BJ (cell line): Measurements from ENCODE around the gene ARHGAP4. TPM values are rescaled to one million over a fixed set of nuclear protein-coding genes. Genes with fewer than 3 reads are reported as not detected.
A peak's percentile ranks its signal among the peaks of the same experiment; 100 is the strongest.

Source experiments
- CTCF ChIA-PET: fragments of 350-600 bp; formaldehyde crosslinking; extraction: SDS; loops from one replicate; lab custom pipeline; 2021; ENCODE audit warnings: antibody characterized with exemption, inconsistent platforms; lab: Yijun Ruan, JAX
- POLR2A ChIA-PET: fragments of 300-600 bp; sonication (Branson Sonifier 250); formaldehyde crosslinking; extraction: SDS; loops from one replicate; lab custom pipeline; 2021; ENCODE audit warnings: antibody characterized with exemption; lab: Charles Lee
- DNase-seq: peaks from one replicate; pipeline ENCODE4 v3.0.0-alpha.2; 2011; ENCODE audit warnings: low read depth
- H3K27me3 ChIP-seq: 2 replicates; pipeline ENCODE4 v1.6.0; 2011; ENCODE audit warnings: low read length; ENCODE audit not compliant: control insufficient read depth, insufficient read depth
- H3K36me3 ChIP-seq: 2 replicates; pipeline ENCODE4 v1.5.1; 2011; ENCODE audit warnings: low read length; ENCODE audit not compliant: control insufficient read depth, insufficient read depth
- H3K4me3 ChIP-seq: 2 replicates; pipeline ENCODE4 v1.5.1; 2011; ENCODE audit warnings: low read depth, mild to moderate bottlenecking, control low read depth, low read length
- polyA plus RNA-seq: library from polyadenylated mRNA; depleted of rRNA; stranded (reverse); fragments of >200 nt; gene quantifications from 2 replicates; pipeline ENCODE4 v1.2.3, GENCODE V29; 2011
- TF ChIP-seq, protein P1 (sequence below): IDR thresholded peaks from 2 replicates; pipeline ENCODE4 v1.5.1; 2011; ENCODE audit warnings: low read depth, mild to moderate bottlenecking, control low read depth, inconsistent platforms, low read length, moderate library complexity; ENCODE audit not compliant: insufficient read depth

ARHGAP4 gene
- polyA plus RNA-seq, 1 experiment: 0.82 TPM

DNA sequence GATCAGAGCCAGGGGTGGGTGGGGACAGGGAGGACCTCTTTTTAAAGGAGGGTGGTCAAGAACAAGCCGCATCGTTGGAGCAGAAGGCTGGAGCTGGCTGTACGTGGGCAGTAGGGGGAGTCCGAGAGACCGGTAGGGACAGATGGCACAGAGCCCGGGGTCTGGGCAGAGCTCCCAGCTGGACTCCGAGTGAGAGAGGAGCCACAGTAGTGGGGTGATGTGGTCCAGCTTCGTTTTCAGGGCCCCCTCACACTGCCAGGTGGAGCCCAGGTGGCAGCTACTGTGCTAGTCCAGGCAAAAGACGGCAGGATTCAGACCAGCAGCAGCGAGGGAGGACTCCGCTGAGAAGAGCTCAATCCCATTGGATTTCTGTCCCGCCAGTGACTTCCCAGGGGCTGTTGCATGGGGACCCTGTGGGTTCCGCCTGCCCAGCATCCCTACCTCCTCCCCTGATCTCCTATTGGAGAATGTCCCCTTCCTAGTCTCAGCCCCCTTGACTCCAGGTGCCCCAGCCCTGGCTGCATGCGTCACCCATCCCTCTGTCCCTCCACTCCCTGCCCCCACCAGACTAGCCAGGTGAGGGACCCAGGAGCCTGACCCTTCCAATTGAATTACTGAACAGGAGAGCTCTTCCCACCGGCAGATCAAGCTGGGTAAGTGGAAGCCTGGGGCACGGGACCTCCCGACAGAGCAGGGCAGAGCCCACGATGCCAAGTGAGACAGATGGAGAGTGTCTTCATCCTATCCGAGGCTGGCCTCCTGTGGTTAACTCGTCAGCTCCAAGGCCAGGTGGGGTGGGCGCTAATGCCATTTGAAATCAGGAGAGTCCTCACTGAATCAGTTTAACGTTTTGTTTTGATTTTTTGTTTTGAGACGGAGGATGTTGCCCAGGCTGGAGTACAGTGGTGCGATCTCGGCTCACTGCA lies 2.9 kb downstream of the ARHGAP4 start:
- no peak overlapping the region for H3K4me3 ChIP-seq
- H3K36me3 ChIP-seq: no peaks in the 10 kb centered on the region
- CTCF ChIA-PET: interaction anchor here (1.0 to 3.2 kb wide), 9 partner anchors 12 to 159 kb away, joined by 3 to 26 read pairs (median 6); partner anchors contain the start of gene PLXNB3
- DNase-seq: no peak
- POLR2A ChIA-PET: no interaction called here
- no peaks in the 10 kb centered on the region for H3K27me3 ChIP-seq
- TF ChIP-seq, protein P1, sequence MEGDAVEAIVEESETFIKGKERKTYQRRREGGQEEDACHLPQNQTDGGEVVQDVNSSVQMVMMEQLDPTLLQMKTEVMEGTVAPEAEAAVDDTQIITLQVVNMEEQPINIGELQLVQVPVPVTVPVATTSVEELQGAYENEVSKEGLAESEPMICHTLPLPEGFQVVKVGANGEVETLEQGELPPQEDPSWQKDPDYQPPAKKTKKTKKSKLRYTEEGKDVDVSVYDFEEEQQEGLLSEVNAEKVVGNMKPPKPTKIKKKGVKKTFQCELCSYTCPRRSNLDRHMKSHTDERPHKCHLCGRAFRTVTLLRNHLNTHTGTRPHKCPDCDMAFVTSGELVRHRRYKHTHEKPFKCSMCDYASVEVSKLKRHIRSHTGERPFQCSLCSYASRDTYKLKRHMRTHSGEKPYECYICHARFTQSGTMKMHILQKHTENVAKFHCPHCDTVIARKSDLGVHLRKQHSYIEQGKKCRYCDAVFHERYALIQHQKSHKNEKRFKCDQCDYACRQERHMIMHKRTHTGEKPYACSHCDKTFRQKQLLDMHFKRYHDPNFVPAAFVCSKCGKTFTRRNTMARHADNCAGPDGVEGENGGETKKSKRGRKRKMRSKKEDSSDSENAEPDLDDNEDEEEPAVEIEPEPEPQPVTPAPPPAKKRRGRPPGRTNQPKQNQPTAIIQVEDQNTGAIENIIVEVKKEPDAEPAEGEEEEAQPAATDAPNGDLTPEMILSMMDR: peak; percentile 73

DNA sequence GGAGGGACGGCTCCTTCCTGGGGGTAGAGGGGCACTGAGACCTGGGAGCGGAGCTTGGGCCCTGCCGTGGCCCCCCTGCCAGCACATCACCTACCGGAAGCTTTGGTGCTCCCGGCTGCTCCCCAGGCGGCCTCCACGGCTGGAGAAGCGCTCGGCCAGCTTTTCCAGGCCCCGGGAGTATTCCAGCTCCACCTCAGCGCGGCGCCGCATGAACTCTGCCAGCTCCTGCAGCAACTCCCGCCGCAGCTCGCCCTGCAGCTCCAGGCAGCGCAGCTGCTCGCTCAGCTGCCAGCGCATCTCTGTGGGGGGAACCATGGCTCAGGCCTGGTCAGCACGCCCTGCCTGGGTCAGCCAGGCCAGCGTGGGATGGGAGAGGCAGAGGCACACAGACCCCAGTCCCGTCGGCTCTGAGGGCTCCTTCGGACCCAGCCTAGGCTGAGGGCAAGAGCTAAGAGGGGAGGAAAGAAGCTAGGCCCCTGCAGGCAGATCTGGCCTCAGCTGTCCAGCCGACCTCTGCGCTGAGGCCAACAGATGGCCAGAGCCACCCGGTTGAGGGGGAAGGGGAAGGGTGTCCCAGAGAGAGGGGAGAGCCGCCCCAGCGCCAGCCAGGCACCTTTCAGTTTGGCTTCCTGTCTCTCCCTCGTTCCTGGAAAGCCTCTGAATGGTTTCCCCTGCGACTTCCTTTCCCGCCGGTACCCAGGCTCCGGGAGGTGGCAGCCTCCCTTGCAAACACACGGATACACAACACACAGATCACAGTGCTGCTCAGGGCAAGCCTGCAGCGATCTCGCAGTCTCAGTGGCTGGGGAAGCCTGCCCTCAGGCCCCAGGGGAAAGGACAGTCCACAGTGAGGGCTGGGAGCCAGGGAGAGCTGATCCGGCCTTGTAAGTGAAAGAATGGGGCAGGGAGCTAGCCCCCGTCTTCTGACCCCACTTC lies 4.3 kb downstream of the ARHGAP4 start:
- ChIA-PET CTCF (interaction anchor here (0.6 to 2.4 kb wide), 7 partner anchors 11 to 157 kb away, joined by 3 to 26 read pairs (median 5); partner anchors contain the start of gene PLXNB3), POLR2A (no interaction called here)
- no peak for DNase-seq
- no peak overlapping the region for H3K4me3 ChIP-seq
- TF ChIP-seq, protein P1: no peak
- H3K36me3 ChIP-seq: no peaks in the 10 kb centered on the region
- no peaks in the 10 kb centered on the region for H3K27me3 ChIP-seq

DNA sequence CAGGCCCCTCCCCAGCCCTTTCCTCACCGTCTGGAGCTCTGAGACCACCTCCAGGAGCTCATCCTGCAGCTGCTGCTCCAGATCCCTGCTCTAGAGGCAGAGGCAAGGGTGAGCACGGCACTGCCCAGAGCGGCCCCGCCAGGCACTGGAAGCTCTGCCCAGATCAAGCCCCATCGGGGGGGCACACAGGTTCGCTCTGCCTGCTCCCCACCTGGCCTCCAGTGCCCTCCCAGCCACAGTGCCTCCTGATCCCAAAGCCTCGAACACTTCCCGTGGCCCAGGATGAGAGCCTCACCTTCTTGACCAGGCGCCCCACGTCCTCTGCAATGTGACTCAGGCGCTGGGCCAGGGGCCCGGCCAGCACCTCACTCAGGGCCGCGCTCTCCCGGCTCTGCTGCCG lies 5.0 kb downstream of the ARHGAP4 start:
- TF ChIP-seq, protein P1: no peak
- no peak overlapping the region for H3K4me3 ChIP-seq
- no peaks in the 10 kb centered on the region for H3K27me3 ChIP-seq
- ChIA-PET CTCF (interaction anchor here (0.6 to 2.4 kb wide), 3 partner anchors 10 to 157 kb away, joined by 3 to 26 read pairs (median 4); partner anchors contain the start of gene PLXNB3), POLR2A (no interaction called here)
- H3K36me3 ChIP-seq: no peaks in the 10 kb centered on the region
- no peak for DNase-seq

DNA sequence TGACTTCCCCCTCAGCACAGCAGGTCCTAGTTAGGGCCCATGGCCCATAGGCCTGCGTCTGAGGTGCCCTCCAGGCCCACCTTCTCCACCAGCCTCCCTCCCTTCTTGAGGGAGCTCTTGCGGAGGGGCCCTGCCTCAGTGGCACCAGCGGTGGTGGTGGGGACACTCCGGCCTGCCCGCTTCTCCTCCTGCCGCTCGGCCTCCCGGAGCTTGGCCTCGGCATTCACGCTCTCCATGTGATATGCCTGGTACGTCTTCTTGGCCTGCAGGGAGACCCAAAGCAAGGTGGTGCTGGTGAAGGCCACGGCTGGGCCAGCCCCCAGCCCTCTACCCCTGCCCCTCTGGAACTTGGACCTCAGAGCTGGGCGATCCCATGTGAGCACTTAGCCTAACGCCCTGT lies 5.5 kb downstream of the ARHGAP4 start:
- TF ChIP-seq, protein P1: no peak
- Histone ChIP-seq H3K27me3 (no peaks in the 10 kb centered on the region), H3K36me3 (no peaks in the 10 kb centered on the region), H3K4me3 (no peak overlapping the region)
- POLR2A ChIA-PET: no interaction called here
- DNase-seq: no peak
- CTCF ChIA-PET: interaction anchor here (0.7 kb wide), 1 partner anchor 128 kb away, joined by 3 read pairs; no protein-coding TSS in a partner anchor

DNA sequence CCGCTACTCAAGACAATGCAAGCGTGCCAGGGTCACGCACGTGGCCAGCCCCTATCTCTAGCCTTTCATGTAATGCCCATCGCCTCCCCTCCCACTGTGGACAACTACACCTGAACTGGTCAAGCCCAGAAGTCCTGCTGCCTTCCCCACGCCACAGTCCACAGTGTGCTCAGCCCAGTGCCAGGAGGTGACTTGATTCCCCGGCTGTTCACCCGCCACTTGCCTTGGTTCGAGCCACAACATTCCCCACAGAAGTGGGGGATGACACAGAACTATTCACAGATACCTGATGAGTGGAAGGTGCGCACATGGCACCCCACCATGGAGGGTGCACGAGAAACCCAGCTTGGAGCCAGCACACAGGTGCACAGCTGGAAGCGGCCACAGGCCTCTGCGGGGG lies 6.8 kb downstream of the ARHGAP4 start:
- CTCF ChIA-PET: no interaction called here
- no peaks in the 10 kb centered on the region for H3K27me3 ChIP-seq
- TF ChIP-seq, protein P1: no peak
- no peak for DNase-seq
- no peak overlapping the region for H3K4me3 ChIP-seq
- H3K36me3 ChIP-seq: no peaks in the 10 kb centered on the region
- POLR2A ChIA-PET: no interaction called here
